DMS114 treated with DMSO at 0.1 percent for 48 hours (cell line): Measurements from ENCODE around the gene LDB1.

Source experiments
- DNase-seq: peaks from one replicate; lab custom pipeline; 2025; ENCODE audit not compliant: unreplicated experiment; lab: John Stamatoyannopoulos, UW

The LDB1 gene

GRCh38 chr10:102120142-102120990 is at the start of gene LDB1:
TSS of gene LDB1 (minus strand) at chr10:102120368. CDS start at chr10:102120110, 258 bp downstream.
- DNase-seq: peak; percentile 59

- no peak for DNase-seq
These were observed 47.7 kb upstream of the LDB1 start for GRCh38 chr10:102167861-102168260.

- DNase-seq: no peak
These were observed 43.3 kb upstream of the LDB1 start for GRCh38 chr10:102163342-102163989.

GRCh38 chr10:102159831-102160230 is 39.7 kb upstream of the LDB1 start:
- no peak for DNase-seq

GRCh38 chr10:102159051-102159597 is 39.0 kb upstream of the LDB1 start:
- no peak for DNase-seq

GRCh38 chr10:102157224-102157623 is 37.1 kb upstream of the LDB1 start:
- DNase-seq: no peak

- no peak for DNase-seq
These were observed 34.4 kb upstream of the LDB1 start for GRCh38 chr10:102154466-102155116.

GRCh38 chr10:102153093-102153620 is 33.0 kb upstream of the LDB1 start:
- DNase-seq: no peak

GRCh38 chr10:102152545-102152890 is 32.4 kb upstream of the LDB1 start:
- DNase-seq: no peak

GRCh38 chr10:102151774-102152544 is 31.8 kb upstream of the LDB1 start, which contains the start of gene NOLC1:
TSS of gene NOLC1 (plus strand) at chr10:102152389. CDS start at chr10:102152411, 22 bp downstream.
- peak; percentile 97 for DNase-seq

- DNase-seq: no peak
These were observed 31.0 kb upstream of the LDB1 start for GRCh38 chr10:102150970-102151773.

- no peak for DNase-seq
These were observed 28.1 kb upstream of the LDB1 start for GRCh38 chr10:102148275-102148674.

- no peak for DNase-seq
These were observed 27.4 kb upstream of the LDB1 start for GRCh38 chr10:102147561-102147960.

GRCh38 chr10:102146971-102147428 is 26.8 kb upstream of the LDB1 start:
- no peak for DNase-seq

- DNase-seq: no peak
These were observed 21.5 kb upstream of the LDB1 start for GRCh38 chr10:102141583-102142107.

GRCh38 chr10:102140913-102141540 is 20.9 kb upstream of the LDB1 start:
- no peak for DNase-seq

GRCh38 chr10:102140218-102140617 is 20.1 kb upstream of the LDB1 start:
- no peak for DNase-seq

- DNase-seq: no peak
These were observed 19.3 kb upstream of the LDB1 start for GRCh38 chr10:102139281-102140110.
